ENCODE measurements around the gene MAP3K13. TPM values are rescaled to one million over a fixed set of nuclear protein-coding genes. Genes with fewer than 3 reads are reported as not detected.
"Not testable (repeated sequence)": the region's sequence is repeated elsewhere in the genome, so short reads cannot be mapped to it uniquely, and the experiment has no call there.

Gene MAP3K13
- total and polyA plus RNA-seq, 4 donors = 35.3 to 56.3 (median 41.7) TPM

GRCh38 chr3:185403002-185403401 is 40.1 kb downstream of the MAP3K13 start:
- Histone ChIP-seq H3K9me3 (ENCODE audit: control insufficient read depth, insufficient read depth, low read length) (no peaks in the 10 kb centered on the region), H3K27me3 (ENCODE audit: control insufficient read depth, insufficient read depth, low read length) (no peaks in the 10 kb centered on the region), H3K36me3 (ENCODE audit: control insufficient read depth, insufficient read depth, low read length) (no peaks in the 10 kb centered on the region), H3K4me1 (ENCODE audit: control insufficient read depth, insufficient read depth, low read length) (no peaks in the 10 kb centered on the region), H3K4me3 (ENCODE audit: low read depth, low read length) (no peak overlapping the region), H3K27ac (ENCODE audit: low read depth, low read length) (no peak overlapping the region)
- no peak for DNase-seq (ENCODE audit: low read depth in 4 of 6, low spot score in 6 of 6)
- no CpG with 5 or more reads among the region's 3 CpGs for WGBS (ENCODE audit: insufficient coverage)

- Histone ChIP-seq H3K36me3 (ENCODE audit: control insufficient read depth, insufficient read depth, low read length) (no peaks in the 10 kb centered on the region), H3K27ac (ENCODE audit: low read depth, low read length) (no peak overlapping the region), H3K9me3 (ENCODE audit: control insufficient read depth, insufficient read depth, low read length) (no peaks in the 10 kb centered on the region), H3K4me1 (ENCODE audit: control insufficient read depth, insufficient read depth, low read length) (no peaks in the 10 kb centered on the region), H3K27me3 (ENCODE audit: control insufficient read depth, insufficient read depth, low read length) (no peaks in the 10 kb centered on the region), H3K4me3 (ENCODE audit: low read depth, low read length) (no peak overlapping the region)
- DNase-seq (ENCODE audit: low read depth in 4 of 6, low spot score in 6 of 6) = no peak
- 45% methylated on average over 2 of the region's 4 CpGs for WGBS (ENCODE audit: insufficient coverage)
These were observed 42.3 kb downstream of the MAP3K13 start for GRCh38 chr3:185405243-185405642.

- Histone ChIP-seq H3K27me3 (ENCODE audit: control insufficient read depth, insufficient read depth, low read length) (no peaks in the 10 kb centered on the region), H3K27ac (ENCODE audit: low read depth, low read length) (no peak overlapping the region), H3K9me3 (ENCODE audit: control insufficient read depth, insufficient read depth, low read length) (no peaks in the 10 kb centered on the region), H3K4me1 (ENCODE audit: control insufficient read depth, insufficient read depth, low read length) (no peaks in the 10 kb centered on the region), H3K4me3 (ENCODE audit: low read depth, low read length) (no peak overlapping the region), H3K36me3 (ENCODE audit: control insufficient read depth, insufficient read depth, low read length) (no peaks in the 10 kb centered on the region)
- no peak for DNase-seq (ENCODE audit: low read depth in 4 of 6, low spot score in 6 of 6)
- 56% methylated on average over 1 of the region's 3 CpGs for WGBS (ENCODE audit: insufficient coverage)
These were observed 42.7 kb downstream of the MAP3K13 start for GRCh38 chr3:185405664-185406063.

- no peaks in the 10 kb centered on the region for H3K27me3 ChIP-seq (ENCODE audit: control insufficient read depth, insufficient read depth, low read length)
- H3K36me3 ChIP-seq (ENCODE audit: control insufficient read depth, insufficient read depth, low read length) = no peaks in the 10 kb centered on the region
- DNase-seq (ENCODE audit: low read depth in 4 of 6, low spot score in 6 of 6) = peak in 2 of 6 donors; percentile 22 to 48
- no peaks in the 10 kb centered on the region for H3K4me1 ChIP-seq (ENCODE audit: control insufficient read depth, insufficient read depth, low read length)
- H3K4me3 ChIP-seq (ENCODE audit: low read depth, low read length) = no peak overlapping the region
- H3K27ac ChIP-seq (ENCODE audit: low read depth, low read length) = no peak overlapping the region
- H3K9me3 ChIP-seq (ENCODE audit: control insufficient read depth, insufficient read depth, low read length) = no peaks in the 10 kb centered on the region
- WGBS (ENCODE audit: insufficient coverage) = no CpG with 5 or more reads among the region's 1 CpG
These were observed 43.2 kb downstream of the MAP3K13 start for GRCh38 chr3:185406121-185406620.

- H3K4me3 ChIP-seq (ENCODE audit: low read depth, low read length) = no peak overlapping the region
- no peak overlapping the region for H3K27ac ChIP-seq (ENCODE audit: low read depth, low read length)
- H3K9me3 ChIP-seq (ENCODE audit: control insufficient read depth, insufficient read depth, low read length) = no peaks in the 10 kb centered on the region
- H3K36me3 ChIP-seq (ENCODE audit: control insufficient read depth, insufficient read depth, low read length) = no peaks in the 10 kb centered on the region
- WGBS (ENCODE audit: insufficient coverage) = 74% methylated on average over 7 of the region's 8 CpGs
- no peaks in the 10 kb centered on the region for H3K27me3 ChIP-seq (ENCODE audit: control insufficient read depth, insufficient read depth, low read length)
- H3K4me1 ChIP-seq (ENCODE audit: control insufficient read depth, insufficient read depth, low read length) = no peaks in the 10 kb centered on the region
- no peak for DNase-seq (ENCODE audit: low read depth in 4 of 6, low spot score in 6 of 6)
These were observed 47.0 kb downstream of the MAP3K13 start for GRCh38 chr3:185409957-185410356.

- no peaks in the 10 kb centered on the region for H3K36me3 ChIP-seq (ENCODE audit: control insufficient read depth, insufficient read depth, low read length)
- H3K4me3 ChIP-seq (ENCODE audit: low read depth, low read length) = no peak overlapping the region
- no peak overlapping the region for H3K27ac ChIP-seq (ENCODE audit: low read depth, low read length)
- H3K4me1 ChIP-seq (ENCODE audit: control insufficient read depth, insufficient read depth, low read length) = no peaks in the 10 kb centered on the region
- no peaks in the 10 kb centered on the region for H3K9me3 ChIP-seq (ENCODE audit: control insufficient read depth, insufficient read depth, low read length)
- DNase-seq (ENCODE audit: low read depth in 4 of 6, low spot score in 6 of 6) = no peak
- H3K27me3 ChIP-seq (ENCODE audit: control insufficient read depth, insufficient read depth, low read length) = no peaks in the 10 kb centered on the region
- 83% methylated on average over 1 of the region's 1 CpG for WGBS (ENCODE audit: insufficient coverage)
These were observed 48.2 kb downstream of the MAP3K13 start for GRCh38 chr3:185411133-185411532.

GRCh38 chr3:185416513-185416912 is 53.6 kb downstream of the MAP3K13 start:
- Histone ChIP-seq H3K27ac (ENCODE audit: low read depth, low read length) (no peak overlapping the region), H3K36me3 (ENCODE audit: control insufficient read depth, insufficient read depth, low read length) (no peaks in the 10 kb centered on the region), H3K4me1 (ENCODE audit: control insufficient read depth, insufficient read depth, low read length) (peaks cover 3% of the 10 kb centered on the region), H3K4me3 (ENCODE audit: low read depth, low read length) (no peak overlapping the region), H3K27me3 (ENCODE audit: control insufficient read depth, insufficient read depth, low read length) (no peaks in the 10 kb centered on the region), H3K9me3 (ENCODE audit: control insufficient read depth, insufficient read depth, low read length) (no peaks in the 10 kb centered on the region)
- no peak for DNase-seq (ENCODE audit: low read depth in 4 of 6, low spot score in 6 of 6)
- WGBS (ENCODE audit: insufficient coverage) = no CpG with 5 or more reads among the region's 2 CpGs

GRCh38 chr3:185418561-185418977 is 55.6 kb downstream of the MAP3K13 start:
- not testable (repeated sequence) for H3K27ac ChIP-seq (ENCODE audit: low read depth, low read length); H3K36me3 ChIP-seq (ENCODE audit: control insufficient read depth, insufficient read depth, low read length); H3K4me3 ChIP-seq (ENCODE audit: low read depth, low read length); DNase-seq (ENCODE audit: low read depth in 4 of 6, low spot score in 6 of 6); H3K27me3 ChIP-seq (ENCODE audit: control insufficient read depth, insufficient read depth, low read length); H3K9me3 ChIP-seq (ENCODE audit: control insufficient read depth, insufficient read depth, low read length); H3K4me1 ChIP-seq (ENCODE audit: control insufficient read depth, insufficient read depth, low read length)
- 99% methylated on average over 8 of the region's 11 CpGs for WGBS (ENCODE audit: insufficient coverage)

- no peaks in the 10 kb centered on the region for H3K27me3 ChIP-seq (ENCODE audit: control insufficient read depth, insufficient read depth, low read length)
- no peaks in the 10 kb centered on the region for H3K36me3 ChIP-seq (ENCODE audit: control insufficient read depth, insufficient read depth, low read length)
- peaks cover 3% of the 10 kb centered on the region for H3K4me1 ChIP-seq (ENCODE audit: control insufficient read depth, insufficient read depth, low read length)
- no peak overlapping the region for H3K27ac ChIP-seq (ENCODE audit: low read depth, low read length)
- no peak overlapping the region for H3K4me3 ChIP-seq (ENCODE audit: low read depth, low read length)
- DNase-seq (ENCODE audit: low read depth in 4 of 6, low spot score in 6 of 6) = peak in 3 of 6 donors; percentile 22 to 88 (median 83)
- H3K9me3 ChIP-seq (ENCODE audit: control insufficient read depth, insufficient read depth, low read length) = no peaks in the 10 kb centered on the region
- 85% methylated on average over 3 of the region's 5 CpGs for WGBS (ENCODE audit: insufficient coverage)
These were observed 57.8 kb downstream of the MAP3K13 start for GRCh38 chr3:185420762-185421161.

GRCh38 chr3:185421577-185422232 is 58.8 kb downstream of the MAP3K13 start:
- Histone ChIP-seq H3K27ac (ENCODE audit: low read depth, low read length) (no peak overlapping the region), H3K9me3 (ENCODE audit: control insufficient read depth, insufficient read depth, low read length) (no peaks in the 10 kb centered on the region), H3K36me3 (ENCODE audit: control insufficient read depth, insufficient read depth, low read length) (no peaks in the 10 kb centered on the region), H3K4me3 (ENCODE audit: low read depth, low read length) (no peak overlapping the region), H3K27me3 (ENCODE audit: control insufficient read depth, insufficient read depth, low read length) (no peaks in the 10 kb centered on the region), H3K4me1 (ENCODE audit: control insufficient read depth, insufficient read depth, low read length) (peaks cover 3% of the 10 kb centered on the region)
- no peak for DNase-seq (ENCODE audit: low read depth in 4 of 6, low spot score in 6 of 6)
- no CpG with 5 or more reads among the region's 6 CpGs for WGBS (ENCODE audit: insufficient coverage)
